ENCODE data around the gene LILRA2.
"Not testable (repeated sequence)": the region's sequence is repeated elsewhere in the genome, so short reads cannot be mapped to it uniquely, and the experiment has no call there.

LILRA2 gene

DNA sequence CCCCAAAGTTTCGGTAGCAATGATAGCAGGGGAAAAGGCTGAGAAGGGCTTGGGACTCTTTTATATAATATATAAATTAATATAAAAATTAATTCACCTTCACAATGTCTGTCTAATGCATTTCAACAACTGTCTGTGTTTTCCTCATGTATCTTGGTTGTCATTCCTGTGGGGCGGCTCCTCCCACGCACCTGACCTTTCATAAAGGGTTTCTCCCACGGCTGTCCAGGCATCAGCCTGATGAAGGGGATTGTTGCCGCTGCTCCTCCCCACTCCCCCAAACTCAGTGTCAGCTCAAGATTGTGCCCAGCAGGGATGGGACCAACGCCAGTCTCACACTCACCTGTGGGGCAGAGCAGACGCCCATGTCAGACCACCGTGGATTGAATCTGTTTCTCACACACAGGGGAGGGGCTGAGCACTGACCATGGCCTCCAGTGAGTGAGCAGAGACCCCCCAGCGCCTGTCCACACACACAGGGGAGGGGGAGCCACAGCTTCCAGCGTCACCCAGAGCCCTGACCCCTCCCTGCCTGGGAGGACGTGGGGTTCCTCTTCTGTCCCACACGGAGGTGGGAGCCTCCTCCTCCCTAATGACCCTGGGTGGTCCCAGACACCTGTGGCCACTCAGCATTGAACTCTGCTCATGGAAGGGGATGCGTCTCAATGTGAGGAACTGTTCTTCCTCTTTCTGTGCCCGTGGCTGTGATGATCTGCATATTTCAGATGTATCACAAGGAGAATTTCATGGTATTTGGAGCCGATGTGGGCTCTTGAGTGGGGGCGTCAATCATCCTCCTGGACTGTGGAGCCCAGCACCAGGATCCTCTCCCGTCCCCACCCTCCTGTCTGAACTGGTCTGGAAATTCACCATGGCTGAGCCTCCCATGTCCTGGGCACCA, 1.6 kb upstream of the LILRA2 start:
- DNase-seq (ENCODE audit: low read depth, low spot score), result not testable (repeated sequence)

DNA sequence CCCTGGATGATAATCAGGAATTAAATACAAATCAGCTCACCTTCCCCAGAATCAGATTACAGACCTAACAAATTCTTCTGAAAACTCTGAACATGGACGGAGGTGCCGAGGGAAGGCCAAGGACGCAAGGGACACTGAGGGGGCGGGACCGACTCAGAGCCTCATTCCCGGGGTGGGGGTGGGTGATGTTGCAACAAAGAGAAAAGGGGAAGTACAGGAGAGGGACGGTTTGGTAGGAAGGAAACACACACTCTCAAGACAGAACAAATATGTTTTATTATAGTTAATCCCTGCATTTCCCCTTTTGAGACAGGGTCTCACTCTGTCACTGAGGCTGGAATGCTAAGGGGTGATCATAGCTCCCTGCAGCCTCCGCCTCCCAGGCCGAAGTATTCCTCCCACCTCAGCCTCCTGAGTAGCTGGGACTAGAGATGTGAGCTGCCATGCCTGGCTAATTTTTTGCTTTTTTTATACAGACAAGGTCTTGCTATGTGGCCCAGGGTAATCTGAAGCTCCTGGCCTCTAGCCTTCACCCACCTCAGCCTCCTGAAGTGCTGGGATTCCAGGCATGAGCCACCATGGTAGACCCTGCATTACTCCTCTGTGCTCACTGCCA, 786 bp upstream of the LILRA2 start:
- no peak for DNase-seq (ENCODE audit: low read depth, low spot score)

DNA sequence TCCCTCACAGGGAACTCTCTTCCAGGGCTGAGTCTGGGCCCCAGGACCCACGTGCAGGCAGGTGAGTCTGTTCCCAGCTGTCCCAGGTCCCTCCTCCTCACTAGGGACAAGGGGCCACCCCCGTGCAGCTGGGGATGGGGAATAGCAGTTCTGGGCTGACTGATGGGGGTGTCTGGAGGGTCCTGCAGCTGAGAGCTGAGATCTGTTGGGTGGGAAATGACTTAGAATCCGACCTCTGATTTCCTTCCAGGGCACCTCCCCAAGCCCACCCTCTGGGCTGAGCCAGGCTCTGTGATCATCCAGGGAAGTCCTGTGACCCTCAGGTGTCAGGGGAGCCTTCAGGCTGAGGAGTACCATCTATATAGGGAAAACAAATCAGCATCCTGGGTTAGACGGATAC, 461 bp downstream of the LILRA2 start:
- DNase-seq (ENCODE audit: low read depth, low spot score), result no peak

DNA sequence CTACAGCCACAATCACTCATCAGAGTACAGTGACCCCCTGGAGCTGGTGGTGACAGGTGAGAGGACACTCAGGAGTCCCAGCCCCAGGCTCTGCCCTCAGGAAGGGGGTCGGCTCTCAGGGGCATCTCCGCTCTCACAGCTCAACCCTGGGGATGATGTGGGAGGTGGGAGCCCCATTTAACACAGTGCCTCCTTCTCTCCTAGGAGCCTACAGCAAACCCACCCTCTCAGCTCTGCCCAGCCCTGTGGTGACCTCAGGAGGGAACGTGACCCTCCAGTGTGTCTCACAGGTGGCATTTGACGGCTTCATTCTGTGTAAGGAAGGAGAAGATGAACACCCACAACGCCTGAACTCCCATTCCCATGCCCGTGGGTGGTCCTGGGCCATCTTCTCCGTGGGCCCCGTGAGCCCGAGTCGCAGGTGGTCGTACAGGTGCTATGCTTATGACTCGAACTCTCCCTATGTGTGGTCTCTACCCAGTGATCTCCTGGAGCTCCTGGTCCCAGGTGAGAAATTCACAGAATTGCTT, 1.0 kb downstream of the LILRA2 start:
- DNase-seq (ENCODE audit: low read depth, low spot score), result no peak

DNA sequence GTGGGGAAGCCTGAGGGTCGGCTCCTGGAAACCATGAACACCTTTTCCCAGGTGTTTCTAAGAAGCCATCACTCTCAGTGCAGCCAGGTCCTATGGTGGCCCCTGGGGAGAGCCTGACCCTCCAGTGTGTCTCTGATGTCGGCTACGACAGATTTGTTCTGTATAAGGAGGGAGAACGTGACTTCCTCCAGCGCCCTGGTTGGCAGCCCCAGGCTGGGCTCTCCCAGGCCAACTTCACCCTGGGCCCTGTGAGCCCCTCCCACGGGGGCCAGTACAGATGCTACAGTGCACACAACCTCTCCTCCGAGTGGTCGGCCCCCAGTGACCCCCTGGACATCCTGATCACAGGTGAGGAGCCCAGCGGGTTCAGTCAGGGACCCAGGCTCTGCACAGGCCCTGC, 1.6 kb downstream of the LILRA2 start:
- not testable (repeated sequence) for DNase-seq (ENCODE audit: low read depth, low spot score)

DNA sequence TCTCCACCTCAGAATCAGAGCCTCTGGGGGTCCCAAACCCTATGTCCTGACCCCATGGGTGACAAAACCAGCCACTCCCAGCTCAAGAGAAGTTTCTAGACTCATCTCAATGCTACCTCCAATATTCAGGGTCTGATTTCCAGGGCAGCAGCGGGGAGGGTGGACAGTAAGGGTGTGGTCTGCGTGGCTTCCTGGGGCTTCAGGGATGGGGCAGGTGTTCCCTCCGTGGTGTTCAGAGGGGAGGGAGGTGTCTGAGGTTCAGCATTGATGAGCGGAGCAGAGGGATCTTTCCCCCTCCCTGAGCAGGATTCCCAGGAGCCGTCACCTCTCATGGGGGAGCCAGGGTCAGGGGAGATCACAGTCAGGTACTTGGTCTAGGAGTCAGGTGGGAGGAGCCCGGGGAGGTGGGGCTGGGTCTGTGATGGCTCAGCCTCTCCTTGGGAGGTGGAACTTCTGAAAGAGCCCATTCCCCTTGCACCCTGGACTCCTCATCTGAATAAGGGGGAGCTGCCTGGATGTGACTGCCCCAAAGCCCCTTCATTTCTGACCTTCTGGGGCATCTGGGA, 2.9 kb downstream of the LILRA2 start:
- DNase-seq (ENCODE audit: low read depth, low spot score), result no peak

DNA sequence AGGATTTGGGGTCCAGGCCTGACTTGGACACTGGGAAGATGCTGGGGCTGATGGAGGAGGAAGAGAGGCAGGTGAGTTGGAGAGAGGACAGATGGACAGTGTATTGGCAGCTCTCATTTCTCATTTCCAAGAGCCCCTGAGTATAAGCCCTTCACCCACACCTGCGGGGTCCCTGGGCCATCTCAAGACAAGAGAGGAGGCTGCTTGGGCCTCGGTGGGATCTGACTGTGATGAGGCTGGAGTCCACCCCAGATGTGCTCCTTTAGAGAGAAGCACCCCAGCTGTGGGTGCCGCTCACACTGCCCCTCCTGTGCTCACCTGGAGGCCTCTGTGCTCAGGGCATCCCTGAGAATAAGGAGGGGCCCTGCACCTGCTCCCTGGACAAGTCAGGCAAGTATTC, 3.7 kb downstream of the LILRA2 start:
- DNase-seq (ENCODE audit: low read depth, low spot score), result no peak

DNA sequence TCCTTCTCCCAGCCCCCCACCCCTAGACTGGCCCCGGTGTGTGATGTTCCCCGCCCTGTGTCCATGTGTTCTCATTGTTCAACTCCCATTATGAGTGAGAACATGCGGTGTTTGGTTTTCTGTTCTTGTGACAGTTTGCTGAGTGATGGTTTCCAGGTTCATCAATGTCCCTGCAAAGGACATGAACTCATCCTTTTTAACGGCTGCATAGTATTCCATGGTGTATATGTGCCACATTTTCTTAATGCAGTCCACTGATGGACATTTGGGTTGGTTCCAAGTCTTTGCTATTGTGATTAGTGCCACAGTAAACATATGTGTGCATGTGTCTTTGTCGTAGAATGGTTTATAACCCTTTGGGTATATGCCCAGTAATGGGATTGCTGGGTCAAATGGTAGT, 4.7 kb downstream of the LILRA2 start:
- not testable (repeated sequence) for DNase-seq (ENCODE audit: low read depth, low spot score)

DNA sequence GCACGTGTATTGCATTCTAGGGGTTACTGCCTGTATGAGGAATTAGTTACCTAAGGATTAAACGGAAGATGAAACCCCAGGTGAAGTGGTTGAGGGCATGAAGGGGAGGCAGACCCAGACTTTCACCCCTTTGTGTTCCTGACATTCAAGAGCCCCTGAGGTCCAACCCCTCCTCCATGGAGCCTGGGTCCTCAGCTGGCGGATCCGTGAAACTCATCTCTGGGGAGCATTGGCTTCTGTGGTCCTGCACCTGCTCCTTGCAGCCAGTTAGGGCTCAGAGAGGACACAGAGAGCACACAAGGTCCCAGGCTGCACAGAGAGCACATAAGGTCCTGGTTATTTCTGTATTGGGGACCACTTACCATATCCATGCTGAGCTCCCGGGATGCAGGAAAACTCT, 12.8 kb downstream of the LILRA2 start:
- DNase-seq (ENCODE audit: low read depth, low spot score), result no peak

DNA sequence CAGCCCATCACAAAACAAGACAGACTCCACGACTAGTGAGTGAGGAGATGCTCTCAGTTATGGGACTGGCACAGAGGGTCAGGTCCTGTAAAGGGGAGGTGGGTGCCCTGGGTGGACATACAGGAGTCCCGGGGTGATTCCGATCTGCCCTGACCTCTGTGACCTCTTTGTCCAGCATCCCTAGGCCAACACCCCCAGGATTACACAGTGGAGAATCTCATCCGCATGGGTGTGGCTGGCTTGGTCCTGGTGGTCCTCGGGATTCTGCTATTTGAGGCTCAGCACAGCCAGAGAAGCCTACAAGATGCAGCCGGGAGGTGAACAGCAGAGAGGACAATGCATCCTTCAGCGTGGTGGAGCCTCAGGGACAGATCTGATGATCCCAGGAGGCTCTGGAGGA, 13.4 kb downstream of the LILRA2 start:
- no peak for DNase-seq (ENCODE audit: low read depth, low spot score)

DNA sequence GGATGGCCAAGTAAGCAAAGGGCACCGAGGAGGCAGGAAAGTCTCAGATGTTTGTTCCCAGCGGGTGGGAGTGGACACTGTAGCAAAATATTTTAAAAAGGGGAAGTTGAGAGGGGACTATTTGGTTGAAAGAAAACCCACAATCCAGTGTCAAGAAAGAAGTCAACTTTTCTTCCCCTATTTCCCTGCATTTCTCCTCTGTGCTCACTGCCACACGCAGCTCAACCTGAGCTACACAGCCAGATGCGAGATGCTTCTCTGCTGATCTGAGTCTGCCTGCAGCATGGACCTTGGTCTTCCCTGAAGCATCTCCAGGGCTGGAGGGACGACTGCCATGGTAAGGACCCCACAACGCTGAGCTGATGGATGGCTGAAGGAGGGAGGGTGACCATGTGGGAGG, 19.9 kb downstream of the LILRA2 start, which contains the start of gene LILRA1:
Gene LILRA1, plus strand, starts transcription at position 188 of the 400 bp plus-strand sequence. CDS start 613 bp downstream, outside the sequence.
- DNase-seq (ENCODE audit: low read depth, low spot score), result not testable (repeated sequence)

DNA sequence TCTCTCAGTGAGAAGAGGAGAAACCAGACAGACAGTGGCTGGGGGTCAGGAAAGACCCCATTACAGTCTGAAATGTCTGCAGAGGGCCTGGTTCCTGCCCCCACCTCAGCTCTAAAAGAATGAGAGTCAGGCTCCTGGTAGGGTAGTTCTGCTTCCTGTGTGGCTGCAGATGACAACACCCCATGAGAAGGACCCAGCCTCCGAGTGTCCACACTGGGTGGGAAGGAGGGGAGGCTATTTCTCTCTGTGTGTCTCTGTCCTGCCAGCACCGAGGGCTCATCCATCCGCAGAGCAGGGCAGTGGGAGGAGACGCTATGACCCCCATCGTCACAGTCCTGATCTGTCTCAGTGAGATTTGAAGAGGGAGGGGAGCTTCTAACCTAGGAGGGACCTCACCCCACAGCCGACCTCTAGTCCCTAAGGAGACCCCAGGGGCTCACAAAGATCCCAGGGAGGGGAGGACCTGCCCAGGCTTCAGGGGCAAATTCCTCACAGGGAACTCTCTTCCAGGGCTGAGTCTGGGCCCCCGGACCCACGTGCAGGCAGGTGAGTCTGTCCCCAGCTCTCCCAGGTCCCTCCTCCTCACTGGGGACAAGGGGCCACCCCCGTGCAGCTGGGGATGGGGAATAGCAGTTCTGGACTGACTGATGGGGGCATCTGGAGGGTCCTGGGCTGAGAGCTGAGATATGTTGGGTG, 20.5 kb downstream of the LILRA2 start:
- not testable (repeated sequence) for DNase-seq (ENCODE audit: low read depth, low spot score)

DNA sequence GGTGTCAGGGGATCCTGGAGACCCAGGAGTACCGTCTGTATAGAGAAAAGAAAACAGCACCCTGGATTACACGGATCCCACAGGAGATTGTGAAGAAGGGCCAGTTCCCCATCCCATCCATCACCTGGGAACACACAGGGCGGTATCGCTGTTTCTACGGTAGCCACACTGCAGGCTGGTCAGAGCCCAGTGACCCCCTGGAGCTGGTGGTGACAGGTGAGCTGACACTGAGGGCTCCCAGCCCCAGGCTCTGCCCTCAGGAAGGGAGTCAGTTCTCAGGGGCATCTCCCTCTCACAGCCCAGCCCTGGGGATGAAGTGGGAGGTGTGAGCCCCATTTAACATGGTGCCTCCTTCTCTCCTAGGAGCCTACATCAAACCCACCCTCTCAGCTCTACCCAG, 21.1 kb downstream of the LILRA2 start:
- no peak for DNase-seq (ENCODE audit: low read depth, low spot score)

DNA sequence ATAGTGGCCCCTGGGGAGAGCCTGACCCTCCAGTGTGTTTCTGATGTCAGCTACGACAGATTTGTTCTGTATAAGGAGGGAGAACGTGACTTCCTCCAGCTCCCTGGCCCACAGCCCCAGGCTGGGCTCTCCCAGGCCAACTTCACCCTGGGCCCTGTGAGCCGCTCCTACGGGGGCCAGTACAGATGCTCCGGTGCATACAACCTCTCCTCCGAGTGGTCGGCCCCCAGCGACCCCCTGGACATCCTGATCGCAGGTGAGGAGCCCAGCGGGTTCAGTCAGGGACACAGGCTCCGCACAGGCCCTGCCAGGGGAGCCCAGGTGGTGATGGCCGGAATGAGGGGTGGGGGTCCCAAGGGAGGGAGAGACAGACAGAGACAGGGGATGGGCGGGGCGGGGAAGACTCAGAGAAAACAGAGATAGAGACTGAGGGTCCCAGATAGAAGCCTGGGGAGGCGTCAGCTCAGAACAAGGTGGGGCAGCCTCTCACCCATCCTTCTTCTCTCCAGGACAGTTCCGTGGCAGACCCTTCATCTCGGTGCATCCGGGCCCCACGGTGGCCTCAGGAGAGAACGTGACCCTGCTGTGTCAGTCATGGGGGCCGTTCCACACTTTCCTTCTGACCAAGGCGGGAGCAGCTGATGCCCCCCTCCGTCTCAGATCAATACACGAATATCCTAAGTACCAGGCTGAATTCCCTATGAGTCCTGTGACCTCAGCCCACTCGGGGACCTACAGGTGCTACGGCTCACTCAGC, 22.3 kb downstream of the LILRA2 start:
- not testable (repeated sequence) for DNase-seq (ENCODE audit: low read depth, low spot score)

DNA sequence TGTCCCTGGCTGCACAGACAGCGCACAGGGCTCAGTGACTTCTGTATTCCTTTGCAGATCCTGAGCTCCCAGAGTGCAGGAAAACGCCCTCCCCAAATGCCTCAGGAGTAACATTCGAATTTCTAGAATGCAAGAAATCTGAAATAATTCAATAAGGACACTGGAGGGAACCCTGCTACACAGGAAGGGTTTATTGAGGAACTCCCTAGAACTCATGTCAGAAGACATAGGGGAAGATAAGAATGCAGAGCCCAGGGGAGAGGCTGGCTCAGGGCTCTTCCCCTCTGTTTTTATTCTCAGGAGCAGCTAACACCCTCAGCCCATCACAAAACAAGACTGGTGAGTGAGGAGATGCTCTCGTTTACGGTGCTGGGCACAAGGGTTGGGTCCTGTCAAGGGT, 26.6 kb downstream of the LILRA2 start:
- no peak for DNase-seq (ENCODE audit: low read depth, low spot score)

DNA sequence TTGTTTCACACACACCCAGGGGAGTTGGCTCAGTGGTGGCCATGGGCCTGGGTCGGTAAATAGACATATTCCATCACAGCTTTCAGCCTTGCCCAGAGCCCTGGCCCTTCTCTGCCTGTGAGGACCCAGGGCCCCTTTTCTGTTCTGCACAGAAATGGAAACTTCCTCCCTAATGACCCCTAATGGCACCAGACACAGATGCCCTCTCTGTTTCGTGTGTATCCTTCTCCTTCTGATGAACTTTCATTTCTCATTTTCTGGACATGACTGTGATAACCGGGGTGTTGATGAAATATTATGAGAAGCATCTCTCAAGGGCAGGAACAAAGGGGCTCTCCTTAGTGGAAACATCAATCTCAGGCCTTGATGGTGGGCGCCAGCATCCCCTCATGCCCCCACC, 32.6 kb downstream of the LILRA2 start:
- no peak for DNase-seq (ENCODE audit: low read depth, low spot score)

DNA sequence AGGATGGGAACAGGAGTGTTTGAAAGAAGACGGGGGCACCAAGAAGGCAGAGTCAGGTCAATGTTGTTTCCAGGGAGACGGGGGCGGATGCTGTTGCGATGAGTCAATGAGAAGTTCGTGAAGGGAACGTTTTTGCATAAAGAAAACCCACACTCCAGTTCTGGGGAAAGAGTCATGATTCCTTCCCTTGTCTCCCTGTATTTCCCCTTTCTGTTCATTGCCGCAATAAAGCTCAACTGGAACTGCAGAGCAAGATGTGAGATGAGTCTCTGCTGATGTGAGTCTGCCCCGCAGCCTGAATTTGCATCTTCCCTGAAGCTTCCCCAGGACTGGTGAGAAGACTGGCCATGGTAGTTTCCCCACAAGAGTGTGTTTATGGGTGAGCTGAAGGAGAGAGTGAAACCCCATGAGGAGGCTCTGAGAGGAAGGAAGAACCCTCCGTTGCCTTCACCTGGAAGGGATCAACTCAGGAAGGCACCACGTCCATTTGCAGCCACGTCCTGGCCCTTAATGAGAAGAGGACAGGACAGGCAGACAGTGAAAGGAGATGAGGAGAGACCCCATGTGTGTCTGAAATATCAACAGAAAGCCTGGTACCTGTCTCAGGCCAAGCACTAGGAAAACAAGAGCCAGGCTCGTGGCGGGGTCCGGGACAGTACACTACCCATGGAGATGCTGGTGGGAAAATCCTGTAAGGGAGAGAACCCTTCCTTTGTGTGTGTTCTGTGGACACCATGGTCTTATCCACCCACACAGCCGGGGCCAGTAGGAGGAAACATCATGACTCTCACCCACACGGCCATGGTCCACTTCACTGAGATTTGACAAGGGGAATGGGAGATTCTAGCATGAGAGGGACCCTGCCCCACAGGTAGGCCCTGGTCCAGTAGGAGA, 33.5 kb downstream of the LILRA2 start:
- no peak for DNase-seq (ENCODE audit: low read depth, low spot score)

DNA sequence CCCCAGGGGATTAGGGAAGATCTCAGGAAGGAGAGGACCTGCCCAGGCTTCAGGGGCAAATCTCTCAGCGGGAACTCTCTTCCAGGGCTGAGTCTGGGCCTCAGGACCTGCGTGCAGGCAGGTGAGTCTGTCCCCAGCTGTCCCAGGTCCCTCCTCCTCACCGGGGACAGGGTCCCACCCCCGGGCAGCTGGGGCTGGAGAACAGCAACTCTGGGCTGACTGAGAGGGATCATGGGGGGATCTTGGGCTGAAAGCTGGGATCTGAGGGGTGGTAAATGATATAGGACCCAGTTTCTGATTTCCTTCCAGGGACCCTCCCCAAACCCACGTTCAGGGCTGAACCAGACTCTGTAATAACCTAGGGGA, 34.2 kb downstream of the LILRA2 start:
- DNase-seq (ENCODE audit: low read depth, low spot score), result no peak

DNA sequence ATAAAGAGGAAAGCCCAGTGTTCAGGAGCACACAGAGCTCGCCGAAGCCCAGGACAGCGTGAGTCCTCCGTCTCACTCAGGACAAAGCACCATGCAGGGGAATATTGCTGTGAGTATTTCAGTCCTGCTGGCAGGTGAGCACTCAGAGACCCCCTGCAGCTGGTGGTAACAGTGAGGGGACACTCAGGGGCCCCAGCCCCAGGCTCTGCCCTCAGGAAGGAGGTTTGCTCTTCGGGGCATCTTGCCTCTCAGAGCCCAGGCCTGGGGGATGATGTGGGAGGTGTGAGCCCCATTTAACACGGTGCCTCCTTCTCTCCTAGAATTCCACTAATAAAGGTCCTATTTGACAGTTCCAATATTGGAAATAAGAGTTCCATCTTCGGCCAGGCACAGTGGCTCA, 34.6 kb downstream of the LILRA2 start:
- DNase-seq (ENCODE audit: low read depth, low spot score), result no peak

DNA sequence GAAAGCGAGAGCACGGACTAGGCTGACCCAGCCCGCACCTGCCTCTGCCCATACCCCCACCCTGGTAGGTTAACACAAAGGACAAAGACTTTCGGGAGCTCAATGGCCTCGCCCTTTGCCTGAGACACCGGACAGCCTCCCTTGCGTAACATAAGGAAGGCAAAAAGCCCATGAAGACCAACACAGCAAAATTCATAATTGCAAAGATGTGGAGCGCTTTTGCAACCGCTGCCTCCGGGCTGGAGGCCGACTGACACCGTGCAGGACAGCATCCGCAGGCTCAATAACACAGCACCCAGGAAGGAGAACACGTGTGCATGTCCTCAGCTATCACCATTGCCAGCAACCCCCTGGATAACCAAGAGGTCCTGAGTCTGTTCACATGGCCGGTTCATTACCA, 35.2 kb downstream of the LILRA2 start:
- no peak for DNase-seq (ENCODE audit: low read depth, low spot score)
